HCT116 (cell line): ENCODE measurements around the gene DRD5. TPM values are rescaled to one million over a fixed set of nuclear protein-coding genes. Genes with fewer than 3 reads are reported as not detected.

ENCODE experiments used
- ATAC-seq: fragments of 200-7000 bp; cut with Tn5 transposase; 2 replicates; pipeline ENCODE4 v1.9.1; 2020; ENCODE audit warnings: mild to moderate bottlenecking, moderate library complexity
- BruUV-seq: library from RNA; stranded (reverse); fragments of 400-500 nt; replicated peaks from 2 replicates; lab custom pipeline; 2021; lab: Mats Ljungman, UMichigan
- CTCF ChIA-PET: fragments of 300-600 bp; sonication (Branson Sonifier 250); formaldehyde crosslinking; loops from one replicate; lab custom pipeline; 2021; ENCODE audit warnings: antibody characterized with exemption; lab: Charles Lee
- POLR2A ChIA-PET: fragments of 300-600, 350-600 bp; sonication (Branson Sonifier 250); formaldehyde crosslinking; loops from one replicate; lab custom pipeline; 2021; ENCODE audit warnings: antibody characterized with exemption; lab: Charles Lee
- RAD21 ChIA-PET, 2 experiments: fragments of 300-600 bp; sonication (Branson Sonifier 250); formaldehyde crosslinking; loops; one replicate each; lab custom pipeline; 2023; ENCODE audit warnings: low total read pairs in 2 of 2; ENCODE audit not compliant: uncharacterized antibody in 2 of 2, unreplicated experiment in 2 of 2, low non-redundant PET in 1 of 2; lab: Charles Lee
- DNase-seq: peaks from one replicate; pipeline ENCODE4 v3.0.0-alpha.2; 2010; ENCODE audit warnings: low read depth, low spot score
- H2AFZ ChIP-seq: fragments of 200-600 bp; shearing (Covaris generic), sonication (generic); 2 replicates; pipeline ENCODE4 v1.6.1; 2017; ENCODE audit warnings: low read depth, mixed run types, mixed read lengths, antibody characterized with exemption, low read length; ENCODE audit not compliant: poor library complexity, severe bottlenecking
- H3K27ac ChIP-seq: 2 replicates; pipeline ENCODE4 v1.5.1; 2012; ENCODE audit warnings: low read depth, low read length
- H3K27me3 ChIP-seq: fragments of 200-600 bp; sonication (generic); 2 replicates; pipeline ENCODE4 v1.6.1; 2016; ENCODE audit warnings: mixed run types, low read length, mixed read lengths; ENCODE audit not compliant: insufficient read depth
- H3K36me3 ChIP-seq, 2 experiments: fragments of 200-500 bp in 1 of 2; fragments of 200-600 bp in 1 of 2; sonication (Bioruptor generic) in 1 of 2; sonication (generic) in 1 of 2; 2 replicates each; pipeline versions ENCODE4 v1.5.1 to v1.6.1; 2014 to 2016; ENCODE audit warnings: low read length in 2 of 2, inconsistent platforms in 1 of 2, mixed read lengths in 1 of 2, mixed run types in 1 of 2; ENCODE audit not compliant: insufficient read depth in 2 of 2, control insufficient read depth in 1 of 2
- H3K4me1 ChIP-seq, 2 experiments: fragments of 200-600 bp in 1 of 2; sonication (generic) in 1 of 2; 2 replicates each; pipeline versions ENCODE4 v1.5.1 to v1.6.1; 2012 to 2017; ENCODE audit warnings: low read length in 2 of 2, inconsistent platforms in 1 of 2, mild to moderate bottlenecking in 1 of 2, mixed read lengths in 1 of 2, mixed run types in 1 of 2, moderate library complexity in 1 of 2; ENCODE audit not compliant: insufficient read depth in 2 of 2, control insufficient read depth in 1 of 2
- H3K4me2 ChIP-seq: fragments of 200-600 bp; sonication (generic); 2 replicates; pipeline ENCODE4 v1.6.1; 2017; ENCODE audit warnings: mixed run types, low read length, mixed read lengths
- H3K4me3 ChIP-seq, 2 experiments: fragments of 200-600 bp in 1 of 2; sonication (generic) in 1 of 2; replicated peaks in 1 of 2; 2 replicates each; pipeline ENCODE4 v1.5.1; 2011 to 2016; ENCODE audit warnings: low read length in 2 of 2, control low read depth in 1 of 2, low read depth in 1 of 2, mild to moderate bottlenecking in 1 of 2, mixed read lengths in 1 of 2, mixed run types in 1 of 2
- H3K79me2 ChIP-seq: fragments of 200-600 bp; sonication (generic); 2 replicates; pipeline ENCODE4 v1.6.1; 2017; ENCODE audit warnings: mild to moderate bottlenecking, mixed run types, low read length, moderate library complexity, mixed read lengths; ENCODE audit not compliant: insufficient read depth
- H3K9ac ChIP-seq: fragments of 200-600 bp; sonication (generic); 2 replicates; pipeline ENCODE4 v1.6.1; 2016; ENCODE audit warnings: low read length, mixed read lengths
- H3K9me2 ChIP-seq: fragments of 200-600 bp; sonication (generic), shearing (Covaris generic); 2 replicates; pipeline ENCODE4 v1.6.1; 2017; ENCODE audit warnings: mixed run types, mild to moderate bottlenecking, moderate library complexity; ENCODE audit not compliant: insufficient read depth
- H3K9me3 ChIP-seq, 2 experiments: fragments of 200-500 bp in 1 of 2; fragments of 200-600 bp in 1 of 2; sonication (Bioruptor generic) in 1 of 2; sonication (generic) in 1 of 2; 2 replicates each; pipeline ENCODE4 v1.6.1; 2014 to 2017; ENCODE audit warnings: low read length in 2 of 2, mixed read lengths in 2 of 2, inconsistent platforms in 1 of 2, low read depth in 1 of 2, mild to moderate bottlenecking in 1 of 2, mixed run types in 1 of 2, moderate library complexity in 1 of 2; ENCODE audit not compliant: control insufficient read depth in 1 of 2, insufficient read depth in 1 of 2
- H4K20me1 ChIP-seq: fragments of 200-600 bp; sonication (generic), shearing (Covaris generic); 2 replicates; pipeline ENCODE4 v1.6.1; 2017; ENCODE audit warnings: mixed run types, mild to moderate bottlenecking, moderate library complexity; ENCODE audit not compliant: insufficient read depth
- CBX3 ChIP-seq: IDR thresholded peaks from 2 replicates; pipeline ENCODE4 v1.6.1; 2012; ENCODE audit warnings: low read depth
- CTCF ChIP-seq, 3 experiments: fragments of 200-600 bp in 1 of 3; sonication (generic) in 1 of 3; IDR thresholded peaks in 2 of 3; conservative IDR thresholded peaks in 1 of 3; 2 replicates each; pipeline ENCODE4 v1.5.1; 2012 to 2017; ENCODE audit warnings: low read depth in 2 of 3, low read length in 2 of 3, antibody characterized with exemption in 1 of 3, borderline replicate concordance in 1 of 3, control low read depth in 1 of 3, mild to moderate bottlenecking in 1 of 3, mixed read lengths in 1 of 3, mixed run types in 1 of 3, moderate library complexity in 1 of 3; ENCODE audit not compliant: insufficient read depth in 1 of 3
- ELF1 ChIP-seq: IDR thresholded peaks from 2 replicates; pipeline ENCODE4 v1.6.1; 2012; ENCODE audit warnings: low read depth, borderline replicate concordance
- MAX ChIP-seq: IDR thresholded peaks from 2 replicates; pipeline ENCODE4 v1.6.1; 2012
- RAD21 ChIP-seq: IDR thresholded peaks from 2 replicates; pipeline ENCODE4 v1.6.1; 2012; ENCODE audit warnings: low read depth, mild to moderate bottlenecking
- SIN3A ChIP-seq: IDR thresholded peaks from 2 replicates; pipeline ENCODE4 v1.6.1; 2012; ENCODE audit warnings: low read depth
- intact Hi-C: fragments of 100-400 bp; cut with micrococcal nuclease; formaldehyde crosslinking; loops from 2 replicates; pipeline ENCODE4 v1.10.0; 2022
- total RNA-seq: library from RNA; stranded (reverse); gene quantifications from one replicate; pipeline ENCODE4 v1.2.1, GENCODE V29; 2021; ENCODE audit not compliant: unreplicated experiment

DRD5 gene
- total RNA-seq, 1 experiment from 2014 or later = not detected

DNA sequence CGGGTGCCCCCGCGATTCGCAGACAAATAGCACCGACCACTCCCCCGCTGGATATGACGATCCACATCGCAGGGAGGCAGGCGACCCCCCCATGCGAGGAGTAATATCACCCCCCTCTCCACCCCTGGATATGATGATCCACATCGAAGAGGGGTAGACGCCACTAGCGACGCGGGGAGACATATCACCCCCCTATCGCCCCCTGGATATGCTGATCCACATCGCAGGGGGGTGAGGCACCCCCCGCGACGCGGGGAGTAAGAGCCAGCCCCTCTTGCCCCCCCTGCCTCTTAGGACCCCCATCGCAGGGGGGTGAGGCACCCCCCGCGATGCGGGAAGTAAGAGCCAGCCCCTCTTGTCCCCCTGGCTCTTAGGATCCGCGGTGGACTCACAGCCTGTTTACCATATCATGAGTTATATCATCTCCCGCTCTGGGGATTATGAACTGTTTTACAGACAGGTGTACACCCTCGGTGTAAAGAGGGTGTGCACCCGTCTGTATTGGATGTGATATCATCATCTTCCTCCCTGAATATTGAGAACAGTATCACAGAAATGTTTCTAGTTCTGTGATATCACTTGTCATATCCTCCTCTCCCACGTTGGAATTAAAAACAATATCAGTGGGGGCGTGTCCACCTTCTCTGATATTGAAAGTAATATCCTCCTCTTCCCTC, 22.7 kb upstream of the DRD5 start:
- Histone ChIP-seq H3K4me1 (no peaks in the 10 kb centered on the region), H3K4me3 (no peak overlapping the region), H3K9ac (no peak overlapping the region), H3K79me2 (no peaks in the 10 kb centered on the region), H3K9me3 (no peaks in the 10 kb centered on the region), H3K36me3 (no peaks in the 10 kb centered on the region), H3K9me2 (no peaks in the 10 kb centered on the region), H2AFZ (no peak overlapping the region), H3K4me2 (no peak overlapping the region), H4K20me1 (no peaks in the 10 kb centered on the region), H3K27ac (no peak overlapping the region), H3K27me3 (no peaks in the 10 kb centered on the region)
- DNase-seq (no peak), ATAC-seq (no peak)
- CTCF ChIA-PET = no interaction called here
- intact Hi-C loops = no loop called here
- BruUV-seq = no TSS peak
- no peak for TF ChIP-seq RAD21
- no peak for TF ChIP-seq CTCF (IDR thresholded peaks at IDR 0.05 in 2 of 3, conservative IDR thresholded peaks at IDR 0.05 in 1 of 3; ENCODE audit: borderline replicate concordance in 1 of 3, insufficient read depth in 1 of 3, low read depth in 2 of 3, low read length in 2 of 3)
- no peak for TF ChIP-seq CBX3
- POLR2A ChIA-PET = no interaction called here
- RAD21 ChIA-PET = no interaction called here

DNA sequence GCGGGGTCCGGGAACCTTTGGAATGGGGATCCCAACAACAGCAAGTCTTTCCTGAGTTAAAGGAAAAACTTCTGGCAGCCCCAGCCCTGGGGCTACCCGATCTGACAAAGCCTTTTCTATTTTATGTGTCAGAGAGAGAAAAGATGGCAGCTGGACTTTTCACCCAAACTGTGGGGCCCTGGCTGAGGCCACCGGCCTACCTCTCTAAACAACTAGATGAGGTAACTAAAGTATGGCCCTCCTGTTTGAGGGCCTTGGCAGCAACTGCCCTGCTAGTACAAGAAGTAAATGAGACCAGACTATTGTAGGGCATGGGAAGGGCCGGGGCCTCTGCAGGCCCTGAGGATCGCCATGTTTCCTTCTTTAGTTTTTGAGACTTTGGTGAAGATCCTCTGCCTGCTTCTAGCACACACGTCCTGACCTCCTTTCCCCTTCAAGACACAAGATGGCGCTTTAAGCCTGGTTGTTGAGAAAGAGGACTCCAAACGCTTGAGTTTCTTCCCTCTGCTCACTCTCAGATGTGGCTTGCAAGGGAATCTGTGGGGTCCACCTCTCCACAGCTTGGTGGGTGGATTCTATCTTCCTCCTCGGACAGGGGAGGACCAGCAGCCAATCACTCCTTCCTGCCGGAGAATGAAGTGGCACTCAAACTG, 18.5 kb upstream of the DRD5 start:
- no peak overlapping the region for H3K27ac ChIP-seq
- no peaks in the 10 kb centered on the region for H3K79me2 ChIP-seq
- no peaks in the 10 kb centered on the region for H3K9me3 ChIP-seq
- no peaks in the 10 kb centered on the region for H3K36me3 ChIP-seq
- RAD21 ChIA-PET = interaction anchor here (0.9 to 1.7 kb wide), 3 partner anchors 244 to 253 kb away, joined by 3 to 4 read pairs (median 3); no protein-coding TSS in a partner anchor
- ATAC-seq (peak; percentile 72), DNase-seq (peak; percentile 70)
- no TSS peak for BruUV-seq
- intact Hi-C loops = loop anchor here (1.0 to 10.0 kb wide), 4 partner anchors 61 to 782 kb away; no protein-coding TSS in a partner anchor
- H3K4me3 ChIP-seq = no peak overlapping the region
- H3K4me1 ChIP-seq = no peaks in the 10 kb centered on the region
- H3K9ac ChIP-seq = no peak overlapping the region
- TF ChIP-seq ELF1 (no peak), SIN3A (no peak), RAD21 (peak; percentile 91), MAX (no peak), CTCF (IDR thresholded peaks at IDR 0.05 in 2 of 3, conservative IDR thresholded peaks at IDR 0.05 in 1 of 3; ENCODE audit: borderline replicate concordance in 1 of 3, insufficient read depth in 1 of 3, low read depth in 2 of 3, low read length in 2 of 3) (peak; percentile 66 to 89 (median 75))
- no peak overlapping the region for H3K4me2 ChIP-seq
- peak overlapping the region; percentile 76 for H2AFZ ChIP-seq
- CTCF ChIA-PET = interaction anchor here (1.3 to 3.3 kb wide), 2 partner anchors 252 to 258 kb away, joined by 3 to 59 read pairs; partner anchors contain the start of gene SLC2A9
- H4K20me1 ChIP-seq = no peaks in the 10 kb centered on the region
- POLR2A ChIA-PET = no interaction called here
- 0 out of 2 replicates have a peak, but pooled peaks cover 3% of the 10 kb centered on the region for H3K27me3 ChIP-seq
- H3K9me2 ChIP-seq = no peaks in the 10 kb centered on the region
